MM.1S (cell line): ENCODE measurements around the gene ALPG.

ENCODE experiments used
- EZH2 ChIP-seq: fragments of 300-600 bp; sonication (generic); optimal IDR thresholded peaks from 2 replicates; pipeline ENCODE3; 2017; ENCODE audit warnings: low read depth, mild to moderate bottlenecking, antibody characterized with exemption, low read length, mixed read lengths
- TF ChIP-seq, protein P1 (sequence below): fragments of 300-600 bp; sonication (generic); IDR thresholded peaks from 2 replicates; pipeline ENCODE4 v1.5.1; 2016; ENCODE audit warnings: antibody characterized with exemption, low read length, mixed read lengths

DNA sequence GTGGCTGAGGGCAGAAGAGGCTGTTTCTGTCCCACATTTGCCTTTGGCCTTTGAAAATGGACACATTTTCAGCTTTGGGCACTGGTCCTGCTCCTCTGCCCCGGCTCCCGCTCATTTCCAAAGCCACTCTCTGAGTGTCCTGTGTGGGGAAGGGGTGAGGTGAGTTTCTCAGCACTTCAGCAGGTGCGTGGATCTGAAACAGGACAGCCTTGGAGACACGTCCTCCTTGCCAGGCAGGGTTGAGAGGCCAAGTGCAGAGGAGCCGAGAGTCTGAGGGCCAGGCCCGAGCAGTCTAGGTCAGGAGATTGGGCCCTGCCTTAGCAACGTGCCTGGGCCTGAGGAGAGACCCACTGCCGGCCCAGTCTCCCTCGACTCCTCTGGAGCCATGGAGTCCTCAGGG lies 27.4 kb downstream of the ALPG start:
- no peak for TF ChIP-seq EZH2
- TF ChIP-seq, protein P1, sequence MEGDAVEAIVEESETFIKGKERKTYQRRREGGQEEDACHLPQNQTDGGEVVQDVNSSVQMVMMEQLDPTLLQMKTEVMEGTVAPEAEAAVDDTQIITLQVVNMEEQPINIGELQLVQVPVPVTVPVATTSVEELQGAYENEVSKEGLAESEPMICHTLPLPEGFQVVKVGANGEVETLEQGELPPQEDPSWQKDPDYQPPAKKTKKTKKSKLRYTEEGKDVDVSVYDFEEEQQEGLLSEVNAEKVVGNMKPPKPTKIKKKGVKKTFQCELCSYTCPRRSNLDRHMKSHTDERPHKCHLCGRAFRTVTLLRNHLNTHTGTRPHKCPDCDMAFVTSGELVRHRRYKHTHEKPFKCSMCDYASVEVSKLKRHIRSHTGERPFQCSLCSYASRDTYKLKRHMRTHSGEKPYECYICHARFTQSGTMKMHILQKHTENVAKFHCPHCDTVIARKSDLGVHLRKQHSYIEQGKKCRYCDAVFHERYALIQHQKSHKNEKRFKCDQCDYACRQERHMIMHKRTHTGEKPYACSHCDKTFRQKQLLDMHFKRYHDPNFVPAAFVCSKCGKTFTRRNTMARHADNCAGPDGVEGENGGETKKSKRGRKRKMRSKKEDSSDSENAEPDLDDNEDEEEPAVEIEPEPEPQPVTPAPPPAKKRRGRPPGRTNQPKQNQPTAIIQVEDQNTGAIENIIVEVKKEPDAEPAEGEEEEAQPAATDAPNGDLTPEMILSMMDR: no peak
